ENCODE results near the gene SLC8A2. TPM values are rescaled to one million over a fixed set of nuclear protein-coding genes. Genes with fewer than 3 reads are reported as not detected.

The SLC8A2 gene
- total RNA-seq, 1 experiment from 2014 or later: not detected

DNA sequence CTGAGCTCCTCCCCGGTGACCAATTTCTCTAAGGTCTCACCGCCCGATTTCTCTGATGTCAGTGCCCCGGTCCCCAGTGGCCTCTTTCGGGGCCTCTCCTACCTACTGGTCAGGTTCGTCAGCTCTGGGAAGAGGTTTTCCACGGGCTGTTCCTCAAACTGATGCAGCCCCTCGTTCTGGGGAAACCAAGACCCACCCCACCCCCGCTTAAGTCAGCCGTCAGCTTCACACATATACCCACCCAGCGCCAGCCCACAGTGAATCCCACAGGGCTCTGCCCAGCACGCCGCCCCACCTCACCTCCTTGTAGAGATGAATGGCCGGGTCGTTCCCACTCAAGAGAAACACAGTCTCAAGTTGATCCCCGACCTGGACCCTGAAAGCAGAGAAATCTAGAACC lies 9.0 kb upstream of the SLC8A2 start:
- H3K4me3 ChIP-seq: no peak overlapping the region
- H3K9me3 ChIP-seq: no peaks in the 10 kb centered on the region
- no peaks in the 10 kb centered on the region for H3K27me3 ChIP-seq
- DNase-seq: no peak
- H3K36me3 ChIP-seq: peaks cover 8% of the 10 kb centered on the region

DNA sequence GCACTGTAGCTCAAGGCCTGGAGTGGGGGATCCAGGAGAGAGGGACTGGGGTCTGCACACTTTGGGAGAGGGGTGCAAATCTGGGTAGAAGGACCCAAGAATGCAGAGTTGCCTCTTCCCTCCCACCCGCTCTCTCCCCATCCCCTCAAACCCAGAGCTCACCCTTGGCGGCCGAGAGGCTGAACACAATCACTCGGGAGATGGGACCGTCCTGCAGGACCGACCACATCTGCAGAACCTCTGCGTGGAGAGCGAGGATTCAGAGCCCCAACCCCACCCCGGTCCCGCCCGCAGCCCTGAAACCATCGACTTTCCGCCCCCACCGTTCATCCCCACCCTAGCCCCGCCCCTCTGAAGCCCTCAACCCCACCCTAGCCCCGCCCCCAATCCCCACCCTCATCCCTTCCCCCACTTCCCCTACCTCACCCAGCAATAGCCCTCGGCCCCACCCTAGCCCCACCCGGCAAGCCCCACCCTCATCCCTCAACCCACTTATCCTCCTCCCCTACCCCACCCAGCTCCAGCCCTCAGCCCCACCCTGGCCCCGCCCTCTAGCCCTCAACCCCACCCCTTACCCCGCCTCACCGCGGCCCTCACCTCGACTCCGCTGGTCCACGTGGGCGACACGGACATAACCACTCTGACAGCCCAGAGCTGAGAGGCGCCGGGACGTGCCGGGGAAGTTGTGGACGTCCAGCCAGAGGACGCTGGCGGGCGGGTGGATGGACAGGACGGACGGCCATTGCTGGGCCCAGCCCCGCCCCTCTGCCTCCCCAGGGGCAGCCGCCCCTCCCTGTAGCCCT lies 8.2 kb upstream of the SLC8A2 start:
- H3K27me3 ChIP-seq: no peaks in the 10 kb centered on the region
- H3K36me3 ChIP-seq: peaks cover under 1% of the 10 kb centered on the region; the same call in 1 of the 2 replicates
- no peaks in the 10 kb centered on the region for H3K9me3 ChIP-seq
- no peak overlapping the region for H3K4me3 ChIP-seq
- DNase-seq: no peak

DNA sequence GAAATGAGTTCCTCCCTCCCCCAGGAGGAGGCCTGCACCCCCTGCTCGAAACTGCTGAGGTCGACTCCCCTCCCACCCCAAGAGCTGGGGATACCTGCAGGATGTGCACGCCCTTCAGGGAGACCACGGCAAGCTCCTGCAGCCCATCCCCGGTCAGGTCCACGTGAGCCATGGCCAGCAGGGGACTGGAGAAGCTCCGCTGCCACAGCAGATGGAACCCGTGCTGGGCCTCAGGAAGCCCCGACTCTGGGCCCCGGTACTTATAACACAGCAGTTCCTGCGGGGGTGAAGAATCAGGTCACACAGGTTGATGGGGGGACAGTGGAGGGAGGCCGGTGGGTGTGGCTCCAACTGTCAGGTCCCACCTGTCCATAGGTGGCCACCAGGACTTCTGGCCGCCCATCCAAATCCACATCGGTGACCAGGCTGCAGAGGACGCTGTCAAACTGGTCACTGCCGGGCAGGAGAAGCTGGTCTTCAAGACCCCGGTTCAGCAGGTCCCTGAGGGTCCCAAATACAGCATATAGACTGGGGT lies 4.8 kb upstream of the SLC8A2 start:
- peaks cover 6% of the 10 kb centered on the region for H3K27me3 ChIP-seq

DNA sequence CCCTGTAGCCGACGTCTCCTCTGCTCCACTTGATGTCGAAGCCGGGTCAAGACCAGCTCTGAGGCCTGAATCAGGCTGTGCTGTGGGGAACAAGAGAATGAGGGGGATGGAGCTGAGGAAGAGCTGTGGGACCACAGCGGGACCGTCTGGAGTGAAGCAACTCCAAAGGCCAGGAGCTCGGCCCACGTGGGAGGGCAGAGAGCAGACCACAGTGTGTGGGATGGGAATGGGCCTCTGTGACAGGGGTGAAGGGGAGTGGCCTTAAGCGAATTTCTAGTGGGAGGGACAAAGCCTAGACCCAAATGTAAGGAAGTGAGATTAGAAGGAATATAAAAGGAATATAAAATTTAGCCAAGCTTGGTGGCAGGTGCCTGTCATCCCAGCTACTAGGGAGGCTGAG lies 3.8 kb upstream of the SLC8A2 start:
- H3K4me3 ChIP-seq: no peak overlapping the region
- no peaks in the 10 kb centered on the region for H3K9me3 ChIP-seq
- DNase-seq: no peak
- H3K27me3 ChIP-seq: peaks cover 16% of the 10 kb centered on the region
- no peaks in the 10 kb centered on the region for H3K36me3 ChIP-seq

More for the DNA sequence above, 4.8 kb upstream of the SLC8A2 start:
- no peak for DNase-seq
- Histone ChIP-seq H3K36me3 (no peaks in the 10 kb centered on the region), H3K4me3 (no peak overlapping the region), H3K9me3 (no peaks in the 10 kb centered on the region)

DNA sequence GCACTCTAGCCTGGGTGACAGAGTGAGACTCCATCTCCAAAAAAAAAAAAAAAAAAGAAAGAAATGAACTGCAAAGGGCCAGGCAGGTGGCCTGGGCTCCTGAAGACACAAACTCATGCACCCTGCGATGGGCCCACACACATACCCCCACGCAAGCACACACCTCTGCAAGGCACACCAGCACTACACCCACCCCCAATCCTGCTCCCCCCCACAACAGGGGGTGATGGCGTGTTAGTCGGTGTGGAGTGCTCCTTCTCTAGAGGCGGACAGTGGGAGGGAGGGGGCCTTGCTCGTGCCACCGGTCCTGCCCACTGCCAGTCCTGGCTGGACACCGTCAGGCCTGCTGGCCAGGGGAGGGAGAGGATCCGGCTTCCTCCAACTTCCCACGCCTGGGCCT lies 1.6 kb upstream of the SLC8A2 start:
- H3K36me3 ChIP-seq: no peaks in the 10 kb centered on the region
- DNase-seq: no peak
- H3K27me3 ChIP-seq: peaks cover 38% of the 10 kb centered on the region
- H3K4me3 ChIP-seq: no peak overlapping the region
- no peaks in the 10 kb centered on the region for H3K9me3 ChIP-seq

DNA sequence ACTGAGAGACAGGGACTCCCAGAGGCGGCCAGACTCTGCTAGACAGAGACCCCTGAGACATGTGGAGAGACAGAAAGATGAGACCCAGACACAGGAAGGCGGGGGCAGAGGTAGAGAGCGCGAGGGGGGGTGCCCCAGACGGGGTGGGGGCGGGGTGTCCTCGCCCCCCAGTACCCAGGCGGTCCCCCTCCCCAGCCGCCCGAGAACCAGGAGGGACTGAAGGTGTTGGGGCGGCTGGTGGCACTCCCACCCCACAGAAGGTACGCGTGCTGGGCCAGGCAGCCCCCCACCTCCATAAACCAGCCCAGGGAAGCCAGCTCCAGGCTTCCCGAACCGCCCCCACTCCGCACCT lies 336 bp downstream of the SLC8A2 start:
- no peak for DNase-seq
- Histone ChIP-seq H3K4me3 (no peak overlapping the region), H3K36me3 (no peaks in the 10 kb centered on the region), H3K9me3 (no peaks in the 10 kb centered on the region), H3K27me3 (peaks cover 52% of the 10 kb centered on the region)

DNA sequence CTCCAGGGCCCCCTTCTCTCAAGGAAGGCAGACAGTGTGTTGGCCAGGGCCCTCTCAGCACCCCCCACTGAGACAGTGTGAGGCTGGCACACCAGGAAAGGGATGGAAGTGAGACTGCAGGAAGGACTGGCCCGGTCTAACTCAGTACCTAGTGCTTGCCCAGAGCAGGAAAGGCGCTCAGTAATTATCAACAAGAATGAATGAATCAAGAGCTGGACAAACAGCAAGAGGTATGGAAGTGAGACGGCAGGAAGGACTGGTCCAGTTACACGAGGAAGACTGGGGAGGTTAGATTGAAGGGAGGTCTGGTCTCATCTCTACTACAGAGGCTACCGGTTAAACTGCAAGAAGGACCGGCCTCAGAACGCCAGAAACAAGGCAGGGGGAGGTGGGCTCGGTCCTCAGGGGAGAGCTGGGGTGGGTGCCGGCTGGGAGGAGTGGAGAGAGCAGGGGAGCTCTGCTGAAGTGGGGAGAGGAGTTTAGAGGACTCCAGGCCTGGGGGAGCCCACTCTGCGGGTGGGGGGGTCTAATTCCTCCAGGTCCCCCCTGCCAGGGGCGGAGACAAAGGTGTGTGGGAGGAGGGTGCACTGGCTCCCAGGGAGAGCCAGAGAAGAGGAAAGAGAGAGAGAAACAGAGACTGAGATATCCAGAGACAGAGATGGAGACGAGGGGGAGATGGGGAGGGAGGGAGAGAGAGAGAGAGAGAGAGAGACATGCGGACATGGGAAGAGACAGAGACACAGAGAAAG lies 1.1 kb downstream of the SLC8A2 start:
- no peaks in the 10 kb centered on the region for H3K9me3 ChIP-seq
- H3K36me3 ChIP-seq: no peaks in the 10 kb centered on the region
- H3K4me3 ChIP-seq: no peak overlapping the region
- peaks cover 55% of the 10 kb centered on the region for H3K27me3 ChIP-seq
- DNase-seq: no peak

DNA sequence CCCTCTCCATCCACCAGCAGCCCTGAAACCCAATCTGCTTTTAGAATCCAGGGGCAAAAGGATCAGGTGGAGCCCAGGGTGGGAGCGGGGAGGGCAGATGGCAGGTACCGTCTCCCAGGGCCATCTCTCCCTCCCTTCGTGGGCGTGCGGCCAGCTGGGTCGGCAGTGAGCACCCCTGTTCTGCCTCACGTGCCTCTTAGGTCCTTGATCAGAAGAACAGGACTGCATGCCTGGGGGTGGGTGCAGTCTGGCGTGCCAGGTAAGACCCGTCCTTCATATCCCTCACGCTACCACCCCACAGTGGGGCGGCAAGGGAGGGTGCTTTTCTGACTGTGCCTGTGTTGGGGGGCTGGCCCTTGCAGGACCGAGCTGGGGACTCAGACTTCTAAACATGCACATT lies 2.0 kb downstream of the SLC8A2 start:
- H3K27me3 ChIP-seq: peaks cover 58% of the 10 kb centered on the region
- H3K9me3 ChIP-seq: no peaks in the 10 kb centered on the region
- DNase-seq: no peak
- H3K4me3 ChIP-seq: no peak overlapping the region
- H3K36me3 ChIP-seq: no peaks in the 10 kb centered on the region

DNA sequence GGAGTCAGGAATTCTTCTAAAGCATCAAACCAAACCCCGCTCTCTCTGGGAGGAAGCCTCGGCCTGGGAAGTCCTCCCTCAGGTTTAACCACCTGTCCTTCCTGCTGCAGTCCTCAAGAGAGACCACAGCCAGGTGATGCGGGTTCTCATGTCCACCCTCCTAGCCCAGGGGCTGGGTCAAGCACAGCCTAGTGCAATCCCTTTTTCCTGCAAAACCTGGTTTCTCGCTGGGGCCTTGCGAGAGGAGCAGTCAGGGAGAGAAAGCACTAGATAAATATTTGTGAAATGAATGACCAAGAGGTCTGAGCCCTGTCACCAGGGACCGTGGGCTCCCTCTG lies 2.4 kb downstream of the SLC8A2 start:
- Histone ChIP-seq H3K4me3 (no peak overlapping the region), H3K9me3 (no peaks in the 10 kb centered on the region), H3K36me3 (no peaks in the 10 kb centered on the region), H3K27me3 (peaks cover 62% of the 10 kb centered on the region)
- no peak for DNase-seq

DNA sequence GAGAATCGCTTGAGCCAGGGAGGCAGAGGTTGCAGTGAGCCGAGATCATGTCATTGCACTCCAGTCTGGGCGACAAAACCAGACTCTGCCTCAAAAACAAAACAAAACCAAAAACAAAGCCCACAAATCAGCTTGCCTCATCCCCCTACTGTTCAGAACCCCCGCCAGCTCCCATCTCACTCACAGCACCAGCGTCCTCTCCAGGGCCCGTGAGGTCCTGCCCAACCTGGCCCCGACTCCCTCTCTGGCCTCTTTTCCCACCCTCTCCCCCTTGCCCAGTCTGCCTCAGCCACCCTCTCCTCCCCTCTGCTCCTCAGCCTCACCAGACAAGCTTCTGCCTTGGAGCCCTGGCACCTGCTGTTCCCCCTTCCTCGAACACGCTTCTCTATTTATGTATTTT lies 3.8 kb downstream of the SLC8A2 start:
- Histone ChIP-seq H3K27me3 (peaks cover 63% of the 10 kb centered on the region), H3K4me3 (no peak overlapping the region), H3K36me3 (no peaks in the 10 kb centered on the region), H3K9me3 (no peaks in the 10 kb centered on the region)
- DNase-seq: no peak

DNA sequence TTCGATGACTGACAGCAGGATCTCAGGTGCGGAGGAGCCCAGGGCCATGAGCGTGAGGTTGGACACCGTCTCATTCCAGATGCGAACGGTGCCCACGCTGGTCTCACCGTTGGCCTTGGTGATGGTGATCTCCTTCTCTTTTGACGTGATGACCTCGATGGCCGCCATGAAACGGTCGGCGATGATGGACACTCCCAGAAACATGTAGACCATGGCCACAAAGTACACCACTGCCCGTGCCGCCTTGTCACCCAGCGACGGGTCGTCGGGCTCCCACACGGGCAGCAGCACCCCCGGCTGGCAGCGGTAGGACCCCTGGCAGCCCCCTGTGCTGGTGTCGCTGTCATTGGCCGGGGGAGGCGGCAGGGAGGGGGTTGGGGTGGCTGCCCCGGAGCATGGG lies 5.7 kb downstream of the SLC8A2 start:
- no peaks in the 10 kb centered on the region for H3K9me3 ChIP-seq
- DNase-seq: no peak
- peaks cover 51% of the 10 kb centered on the region for H3K27me3 ChIP-seq
- no peak overlapping the region for H3K4me3 ChIP-seq
- no peaks in the 10 kb centered on the region for H3K36me3 ChIP-seq

DNA sequence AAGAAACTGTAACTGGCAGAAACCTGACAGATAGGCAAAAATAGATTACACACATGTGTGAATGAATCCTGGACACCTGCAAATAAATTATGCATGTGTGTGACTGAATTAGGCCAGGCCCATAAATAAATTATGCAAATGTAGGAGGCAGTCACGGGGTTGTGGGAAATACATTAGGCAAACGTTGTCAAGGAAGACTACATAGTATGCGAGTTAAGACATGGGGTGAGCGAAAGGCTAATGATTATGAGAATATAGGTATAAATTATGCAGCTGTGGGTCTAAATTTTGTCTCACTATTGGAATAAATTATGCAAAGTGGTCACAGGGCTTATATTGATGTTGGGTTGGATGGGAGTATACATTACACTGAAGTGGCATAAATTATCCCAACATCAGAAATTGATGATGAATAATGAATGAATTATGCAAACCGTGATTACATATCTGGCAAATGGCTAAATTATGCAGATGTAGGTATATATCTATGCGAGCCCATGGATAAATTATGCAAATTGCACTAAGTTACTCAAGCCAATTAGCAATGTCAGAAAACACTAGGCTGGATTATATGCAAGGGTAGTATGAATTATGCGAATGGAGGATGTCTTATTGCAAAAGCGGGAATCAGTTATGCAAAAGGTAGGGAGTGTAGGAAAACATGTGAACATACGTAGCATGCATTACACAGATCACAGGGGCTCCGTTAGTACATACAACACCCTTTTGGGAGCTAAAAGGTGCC lies 6.8 kb downstream of the SLC8A2 start:
- Histone ChIP-seq H3K9me3 (no peaks in the 10 kb centered on the region), H3K27me3 (peaks cover 43% of the 10 kb centered on the region), H3K36me3 (no peaks in the 10 kb centered on the region), H3K4me3 (no peak overlapping the region)
- DNase-seq: no peak

DNA sequence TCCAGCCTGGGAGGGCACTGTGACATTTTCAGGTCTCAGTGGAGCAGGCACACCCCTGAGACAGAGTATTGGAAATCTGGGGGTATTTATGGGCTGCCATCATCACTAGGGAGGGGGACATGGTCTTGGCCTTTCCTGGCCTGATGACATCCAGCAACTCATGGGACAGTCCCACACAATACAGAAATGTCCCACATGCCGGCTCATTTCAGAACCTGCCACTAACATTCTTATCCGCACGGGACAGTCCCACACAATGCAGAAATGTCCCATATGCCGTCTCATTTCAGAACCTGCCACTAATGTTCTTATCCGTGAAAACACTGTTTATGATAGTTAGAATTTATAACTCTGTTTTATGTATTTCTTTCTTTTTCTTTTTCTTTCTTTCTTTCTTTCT lies 9.8 kb downstream of the SLC8A2 start:
- no peak overlapping the region for H3K4me3 ChIP-seq
- H3K27me3 ChIP-seq: peaks cover 43% of the 10 kb centered on the region
- no peaks in the 10 kb centered on the region for H3K36me3 ChIP-seq
- no peak for DNase-seq
- H3K9me3 ChIP-seq: no peaks in the 10 kb centered on the region

DNA sequence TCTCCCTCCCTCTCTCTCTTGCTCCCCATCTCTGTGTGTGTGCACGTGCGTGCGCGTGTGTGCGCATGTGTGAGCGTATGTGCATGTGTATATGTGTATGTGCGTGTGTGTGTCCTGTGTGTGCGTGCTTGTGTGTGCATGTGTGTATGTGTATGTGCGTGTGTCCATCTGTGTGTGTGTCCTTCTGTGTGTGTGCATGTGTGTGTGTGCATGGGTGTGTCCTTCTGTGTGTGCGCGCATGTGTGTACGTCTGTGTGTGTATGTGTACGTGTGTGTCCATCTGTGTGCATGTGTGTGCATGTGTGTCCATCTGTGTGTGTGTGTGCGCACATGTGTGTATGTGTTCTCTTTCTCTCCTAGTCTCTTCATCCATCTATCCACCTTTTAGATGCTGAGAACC lies 12.2 kb downstream of the SLC8A2 start:
- Histone ChIP-seq H3K36me3 (no peaks in the 10 kb centered on the region), H3K27me3 (peaks cover 54% of the 10 kb centered on the region), H3K4me3 (no peak overlapping the region), H3K9me3 (peaks cover 16% of the 10 kb centered on the region)
- no peak for DNase-seq

DNA sequence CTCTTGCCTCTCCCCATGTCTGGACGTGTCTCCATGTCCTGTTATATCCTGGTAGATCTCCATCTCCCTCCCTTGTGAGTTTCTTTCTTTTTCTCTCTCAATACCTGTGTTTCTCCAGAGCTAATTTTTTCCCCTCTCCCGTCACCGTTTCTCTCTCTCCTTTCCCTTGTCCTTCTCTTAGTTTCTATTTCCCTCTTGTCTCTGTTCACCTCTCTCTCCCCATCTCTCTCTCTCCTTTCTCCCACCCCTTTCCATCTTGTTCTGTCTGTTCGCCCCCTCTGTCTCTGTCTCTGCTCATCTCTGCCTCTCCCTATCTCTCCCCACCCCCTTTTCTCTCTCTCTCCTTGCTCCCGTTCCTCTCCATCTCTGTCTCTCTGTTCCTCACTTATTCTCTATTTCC lies 13.0 kb downstream of the SLC8A2 start:
- Histone ChIP-seq H3K36me3 (no peaks in the 10 kb centered on the region), H3K27me3 (peaks cover 59% of the 10 kb centered on the region), H3K4me3 (no peak overlapping the region), H3K9me3 (peaks cover 16% of the 10 kb centered on the region)
- no peak for DNase-seq

DNA sequence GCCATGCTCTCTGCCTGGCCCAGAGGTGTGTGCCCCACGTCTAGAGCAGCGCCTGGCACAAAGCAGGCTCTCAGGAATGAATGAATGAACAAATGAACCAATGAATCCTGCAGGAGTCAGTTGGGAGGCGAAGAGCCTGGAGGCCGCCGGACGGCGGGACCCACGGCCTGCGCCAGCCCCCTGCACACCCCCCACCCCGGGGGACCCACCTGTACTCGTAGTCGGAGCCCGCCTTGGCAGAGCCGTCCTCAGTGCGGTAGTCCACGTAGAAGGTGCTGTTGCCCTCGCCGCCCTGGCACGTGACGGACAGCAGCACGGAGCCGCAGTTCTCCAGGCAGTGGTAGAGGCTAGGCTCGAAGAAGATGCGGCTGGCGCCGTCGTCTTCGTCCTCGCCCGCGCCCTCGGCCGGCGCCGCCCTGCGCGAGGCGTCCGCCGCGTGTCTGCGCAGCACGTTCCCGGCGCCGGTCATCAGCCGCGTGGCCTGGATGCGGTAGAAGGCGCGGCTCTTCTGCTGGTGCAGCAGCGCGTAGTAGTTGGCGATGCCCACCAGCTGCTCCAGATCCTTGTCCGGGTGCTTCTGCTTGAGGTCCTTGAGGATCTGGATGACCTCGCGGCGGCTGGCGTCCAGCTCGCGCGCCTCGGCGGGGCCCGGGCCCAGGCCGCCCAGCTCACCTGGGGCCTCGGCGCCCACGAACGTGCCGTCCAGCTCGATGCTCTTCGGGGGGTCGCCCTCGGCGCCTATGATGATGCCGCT lies 14.8 kb downstream of the SLC8A2 start:
- Histone ChIP-seq H3K4me3 (no peak overlapping the region), H3K27me3 (peaks cover 75% of the 10 kb centered on the region), H3K9me3 (peaks cover 16% of the 10 kb centered on the region), H3K36me3 (no peaks in the 10 kb centered on the region)
- no peak for DNase-seq

DNA sequence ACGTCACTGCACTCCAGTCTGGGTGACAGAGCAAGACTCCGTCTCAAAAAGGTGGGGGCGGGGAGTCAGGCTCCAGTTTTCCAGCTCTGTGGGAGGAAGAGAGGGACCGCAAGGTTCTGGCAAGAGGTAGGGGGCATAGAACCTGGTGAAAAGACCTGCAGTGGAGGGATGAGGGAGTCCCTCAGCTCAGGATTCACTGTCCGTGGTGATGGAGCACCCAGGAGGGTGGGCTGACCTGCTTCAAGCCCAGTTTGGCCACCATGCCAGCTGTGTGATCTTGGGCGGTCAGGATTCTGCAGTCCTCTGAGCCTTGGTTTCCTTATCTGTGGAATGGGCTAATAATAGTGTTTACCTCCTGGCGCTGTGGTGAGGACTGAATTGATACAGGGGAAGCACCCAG lies 21.2 kb downstream of the SLC8A2 start:
- Histone ChIP-seq H3K9me3 (peaks cover 3% of the 10 kb centered on the region), H3K36me3 (no peaks in the 10 kb centered on the region), H3K4me3 (no peak overlapping the region), H3K27me3 (peaks cover 86% of the 10 kb centered on the region)
- no peak for DNase-seq

Measured in MG63 (cell line).